ENCODE results near the gene RPA3.
A peak's percentile ranks its signal among the peaks of the same experiment; 100 is the strongest.
"Not testable (repeated sequence)": the region's sequence is repeated elsewhere in the genome, so short reads cannot be mapped to it uniquely, and the experiment has no call there.

The RPA3 gene

DNA sequence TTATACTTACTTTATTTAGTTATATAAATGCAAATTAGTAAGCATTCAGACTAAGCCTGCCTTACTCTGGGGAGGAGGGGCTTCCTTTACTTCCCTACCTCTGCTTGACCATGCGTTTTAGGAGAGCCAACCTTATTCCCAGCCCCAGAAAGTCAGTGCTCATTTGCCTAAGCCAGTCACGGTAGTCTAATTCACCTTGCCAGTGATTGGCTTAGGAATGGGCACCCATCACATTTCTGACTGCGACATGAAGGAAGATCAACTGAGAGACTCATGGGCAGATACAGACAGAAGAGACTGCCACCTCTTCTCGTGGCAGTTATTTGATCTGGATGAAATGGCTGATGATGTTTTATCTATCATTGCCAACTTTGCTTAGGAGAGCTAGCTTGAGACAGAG lies 29.5 kb downstream of the RPA3 start:
- no peak for DNase-seq

DNA sequence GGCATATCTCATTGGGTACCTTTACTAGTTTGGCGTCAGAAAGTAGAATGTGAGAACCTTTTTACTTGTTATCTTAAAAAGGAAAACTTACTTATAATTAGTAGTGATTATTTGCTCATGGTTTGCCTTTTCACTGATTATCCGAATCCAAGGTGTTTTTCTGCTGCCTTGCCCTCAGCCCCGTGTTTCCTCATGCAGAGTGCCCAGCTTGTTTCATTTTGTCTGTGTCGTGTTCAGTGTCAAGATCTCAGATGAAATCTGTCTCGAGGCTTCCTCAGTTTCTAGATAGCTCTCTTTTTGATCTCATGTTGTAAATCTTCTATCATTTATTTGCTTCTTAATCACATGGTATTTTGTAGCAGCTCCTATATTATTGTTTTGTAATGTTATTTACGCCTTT lies 30.1 kb downstream of the RPA3 start:
- DNase-seq, result no peak

DNA sequence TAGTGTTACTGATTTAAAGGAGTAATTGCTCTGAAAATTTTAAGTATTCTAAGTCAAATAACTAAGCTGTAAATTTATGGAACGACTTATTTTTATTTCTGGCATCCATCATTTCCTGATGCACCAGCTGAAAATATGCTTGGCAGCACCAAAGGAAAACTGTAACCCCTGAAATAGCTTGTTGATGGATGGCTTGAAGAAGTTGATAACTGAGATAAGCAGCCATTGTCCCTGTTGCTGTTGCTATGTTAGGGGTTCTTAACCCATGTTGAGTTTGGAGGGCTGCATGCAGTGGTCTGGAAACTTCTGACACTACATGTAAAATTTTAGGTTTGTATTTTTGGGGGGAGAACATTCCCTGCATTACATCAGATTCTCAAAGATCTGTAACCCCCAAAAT lies 30.6 kb downstream of the RPA3 start:
- no peak for DNase-seq

GRCh38 chr7:7686811-7687508 lies 31.4 kb downstream of the RPA3 start:
- DNase-seq, result no peak

- DNase-seq, result peak; percentile 62
Observed at GRCh38 chr7:7682861-7683260, 35.5 kb downstream of the RPA3 start.

GRCh38 chr7:7681936-7682329 lies 36.5 kb downstream of the RPA3 start:
- peak; percentile 83 for DNase-seq

GRCh38 chr7:7681191-7681935 lies 37.0 kb downstream of the RPA3 start:
- DNase-seq, result peak; percentile 93

- DNase-seq, result not testable (repeated sequence)
Observed at GRCh38 chr7:7679640-7680039, 38.8 kb downstream of the RPA3 start.

DNA sequence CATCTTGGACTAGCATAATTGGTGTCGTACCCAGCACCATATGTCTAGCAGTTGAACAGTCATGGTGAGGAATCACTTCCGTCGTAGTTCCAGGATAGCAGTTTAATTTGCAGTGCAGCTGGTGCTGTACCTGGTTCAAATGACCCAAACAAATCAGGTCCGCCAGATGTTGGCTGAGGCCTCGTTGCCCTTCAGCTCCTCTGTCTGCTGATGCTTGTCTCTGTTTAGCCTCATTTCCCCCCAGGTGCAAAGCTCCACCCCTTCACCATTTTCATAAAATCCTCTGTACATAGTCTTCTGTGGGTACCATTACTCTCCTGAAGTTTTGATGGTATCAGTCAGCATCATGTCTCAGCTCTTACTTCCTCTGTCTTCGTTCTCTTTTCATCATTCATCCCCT lies 42.7 kb downstream of the RPA3 start:
- DNase-seq, result no peak

GRCh38 chr7:7673240-7673550 lies 45.2 kb downstream of the RPA3 start:
- DNase-seq, result no peak

GRCh38 chr7:7672545-7673239 lies 45.7 kb downstream of the RPA3 start:
- DNase-seq, result no peak

GRCh38 chr7:7671361-7671760 lies 47.0 kb downstream of the RPA3 start:
- no peak for DNase-seq

GRCh38 chr7:7670490-7670889 lies 47.9 kb downstream of the RPA3 start:
- no peak for DNase-seq

DNA sequence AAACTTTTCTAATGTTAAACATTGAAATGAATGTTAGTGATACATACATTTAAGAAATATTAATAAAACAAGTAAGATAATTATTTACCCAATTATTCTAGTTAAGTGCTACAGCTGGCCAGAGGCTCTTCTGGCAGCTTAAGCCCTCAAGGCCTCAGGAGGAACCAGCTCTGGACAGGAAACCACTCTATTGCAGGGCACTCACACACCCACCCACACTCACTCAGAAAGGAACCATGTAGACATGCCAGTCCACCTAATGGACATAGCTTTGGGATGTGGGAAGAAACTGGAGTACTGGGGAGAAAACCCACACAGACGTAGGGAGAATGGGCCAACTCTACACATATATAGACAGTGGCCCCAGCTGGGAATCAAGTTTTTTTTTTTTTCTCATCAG lies 49.7 kb downstream of the RPA3 start:
- DNase-seq, result no peak

GRCh38 chr7:7667187-7667586 lies 51.2 kb downstream of the RPA3 start:
- no peak for DNase-seq

DNA sequence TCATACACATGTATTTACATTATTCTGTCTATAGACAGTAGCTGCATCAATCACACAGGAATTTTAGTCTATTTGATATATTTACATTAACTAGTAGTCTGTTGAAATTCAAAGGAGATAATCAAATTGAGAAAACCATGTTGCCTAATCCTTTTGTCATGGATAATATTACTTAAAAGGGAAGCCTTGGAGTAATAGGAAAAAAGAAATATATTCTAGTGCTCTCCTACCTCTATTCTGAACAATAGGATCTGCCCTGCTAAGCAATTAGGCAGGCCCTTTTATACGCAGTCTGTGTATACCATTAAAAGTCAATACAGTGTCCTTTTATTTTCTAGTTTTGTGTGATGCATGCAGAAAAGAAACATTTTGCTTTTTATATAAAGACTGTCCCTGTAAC lies 53.4 kb downstream of the RPA3 start:
- no peak for DNase-seq

DNA sequence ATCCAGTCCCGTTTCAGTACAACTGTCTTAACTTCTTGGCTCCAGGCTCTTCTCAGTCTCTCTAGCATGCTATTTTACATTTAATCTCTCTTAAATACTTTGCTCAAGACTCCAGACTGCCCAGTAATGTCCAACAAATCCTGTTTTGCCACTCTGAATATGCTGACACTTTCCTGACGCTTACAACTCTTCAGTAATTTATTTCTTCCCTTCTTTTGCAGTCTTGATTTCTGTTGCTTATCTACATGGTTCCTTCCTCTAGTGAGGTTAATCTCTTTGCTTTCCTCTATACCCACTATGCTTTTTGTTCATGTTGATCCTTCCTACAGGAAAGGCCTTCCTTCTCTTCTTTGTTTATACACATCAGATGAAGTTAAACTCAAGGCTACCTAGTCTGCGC lies 54.1 kb downstream of the RPA3 start:
- no peak for DNase-seq

GRCh38 chr7:7662527-7662926 lies 55.9 kb downstream of the RPA3 start:
- no peak for DNase-seq

DNA sequence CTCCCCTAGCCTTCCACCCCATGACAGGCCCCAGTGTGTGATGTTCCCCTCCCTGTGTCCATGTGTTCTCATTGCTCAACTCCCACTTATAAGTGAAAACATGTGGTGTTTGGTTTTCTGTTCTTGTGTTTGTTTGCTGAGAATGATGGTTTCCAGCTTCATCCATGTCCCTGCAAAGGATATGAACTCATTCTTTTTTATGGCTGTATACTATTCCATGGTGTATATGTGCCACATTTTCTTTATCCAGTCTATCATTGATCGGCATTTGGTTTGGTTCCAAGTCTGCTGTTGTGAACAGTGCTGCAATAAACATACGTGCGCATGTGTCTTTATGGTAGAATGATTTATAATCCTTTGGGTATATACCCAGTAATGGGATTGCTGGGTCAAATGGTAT lies 61.9 kb downstream of the RPA3 start:
- DNase-seq, result not testable (repeated sequence)

DNA sequence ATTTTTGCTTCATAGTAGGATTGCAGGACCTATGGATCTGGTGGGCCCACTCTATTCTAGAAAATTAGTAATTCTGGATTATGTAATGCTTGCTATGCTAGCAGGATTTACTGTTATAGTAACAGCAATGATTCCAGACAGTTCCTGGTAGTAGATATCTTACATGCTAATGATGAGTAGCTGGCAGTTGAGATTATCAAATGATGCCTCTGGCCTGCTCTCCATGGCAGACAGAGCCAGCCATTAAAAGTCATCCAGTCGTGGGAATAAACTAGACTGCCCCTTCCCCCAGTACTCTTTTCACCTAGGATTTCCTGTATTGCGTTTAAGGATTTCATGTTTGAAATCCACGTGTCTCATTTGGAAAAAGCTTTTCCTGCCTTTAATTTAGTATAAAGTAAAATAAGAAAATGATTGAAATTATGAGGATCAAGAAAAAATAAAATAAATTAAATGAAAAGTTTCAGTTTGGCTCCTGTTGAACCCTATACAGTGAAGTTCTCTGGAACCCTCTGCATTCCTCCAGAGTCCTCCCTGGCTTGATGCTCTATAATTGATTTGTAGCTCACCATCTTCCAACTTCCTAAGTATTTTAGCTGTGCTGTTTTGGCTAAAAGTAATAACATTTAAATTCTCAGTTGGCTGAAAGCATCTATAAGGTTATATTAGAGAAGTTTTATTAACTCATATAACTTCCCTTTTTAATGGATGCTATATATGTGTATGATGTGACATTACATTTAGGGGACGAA lies 63.3 kb downstream of the RPA3 start:
- no peak for DNase-seq

GRCh38 chr7:7653593-7654187 lies 64.7 kb downstream of the RPA3 start:
- DNase-seq, result no peak

DNA sequence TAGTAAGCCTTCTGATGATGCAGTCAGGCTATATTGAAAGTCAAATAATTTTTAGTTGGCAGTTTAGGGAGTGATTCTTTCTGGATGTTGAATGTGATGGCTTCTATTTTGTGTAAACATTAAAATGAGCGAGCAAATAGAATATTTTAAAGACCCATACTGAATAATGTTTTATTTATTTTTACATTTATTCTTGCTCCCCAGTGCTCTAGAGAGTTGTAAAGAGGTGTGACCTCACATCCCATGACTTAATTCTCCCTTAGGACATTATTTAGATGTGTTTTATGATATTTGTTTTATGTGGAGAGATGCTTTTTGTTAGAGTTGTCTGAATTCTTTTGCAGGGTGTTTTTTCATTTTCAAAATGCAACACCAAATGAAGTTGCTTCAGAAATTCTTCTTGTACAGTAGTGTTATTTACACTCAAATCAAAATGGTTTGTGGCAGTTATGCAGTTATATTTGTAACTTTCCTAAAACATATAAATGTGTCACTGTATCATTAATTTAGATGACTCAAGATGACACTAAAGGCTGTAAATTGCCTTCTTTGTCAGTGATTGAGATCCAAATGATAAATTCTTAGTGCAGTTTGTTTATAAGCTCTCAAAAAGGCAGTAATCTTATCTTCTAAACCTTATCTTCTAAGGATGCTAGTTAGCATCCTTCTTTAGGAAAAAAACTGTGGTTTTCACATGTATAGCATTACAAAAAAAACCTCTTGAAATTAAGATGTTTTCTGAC lies 65.4 kb downstream of the RPA3 start:
- no peak for DNase-seq

Data from DMS79 treated with DMSO at 0.1 percent for 48 hours (cell line).